ENCODE results near the gene ADAMTS18. TPM values are rescaled to one million over a fixed set of nuclear protein-coding genes. Genes with fewer than 3 reads are reported as not detected.

ADAMTS18 gene
- total and polyA plus RNA-seq, 9 of the 15 experiments (the other 6 are each of a cell fraction or from before 2014, with no cell fraction given): not detected

DNA sequence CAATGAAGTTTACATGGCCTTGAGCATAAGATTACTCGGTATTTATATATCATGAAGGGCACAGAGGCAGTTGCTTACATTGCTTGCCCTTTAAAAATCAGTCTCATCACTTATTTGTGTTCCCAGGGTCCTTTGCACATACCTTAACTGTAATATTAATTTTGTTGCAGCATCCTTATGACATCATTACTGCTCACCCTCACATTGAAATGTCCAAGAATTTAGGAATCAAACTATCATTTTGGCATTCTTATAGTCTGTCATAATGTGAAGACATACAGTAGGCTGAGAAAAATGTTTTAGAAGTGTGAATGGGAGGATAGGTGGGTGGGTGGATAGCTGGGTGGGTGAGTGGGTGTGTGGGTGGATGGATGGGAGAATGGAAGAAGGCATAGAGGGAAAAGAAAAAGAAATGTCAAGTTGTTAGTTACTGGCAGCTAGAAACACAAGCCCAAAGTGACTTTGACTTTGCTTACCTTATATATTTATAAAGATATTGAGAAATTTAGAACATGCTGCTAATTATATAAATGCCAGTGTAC, 17.8 kb downstream of the ADAMTS18 start:
- intact Hi-C loops (cut with micrococcal nuclease): loop anchor here (10.0 kb wide), 1 partner anchor 182 kb away; no protein-coding TSS in a partner anchor
- WGBS (ENCODE audit: insufficient coverage, low coverage, missing lambda C conversion rate): 0% methylated on average over 1 of the region's 1 CpG
- H3K36me3 ChIP-seq (ENCODE audit: control insufficient read depth, insufficient read depth, low read length): no peaks in the 10 kb centered on the region
- no peaks in the 10 kb centered on the region for H4K20me1 ChIP-seq (replicated peaks; ENCODE audit: control insufficient read depth, insufficient read depth, low read length)
- ChIA-PET CTCF (ENCODE audit: low intra/inter-chr PET ratio) (no interaction called here), POLR2A (no interaction called here)
- no peak overlapping the region for H3K27ac ChIP-seq (ENCODE audit: extremely low read depth, low read depth, low read length)
- BruUV-seq (replicated peaks): no TSS peak
- H3K27me3 ChIP-seq (ENCODE audit: control insufficient read depth in 2 of 2, insufficient read depth in 2 of 2, low read length in 2 of 2): no peaks in the 10 kb centered on the region
- H3K9ac ChIP-seq (ENCODE audit: insufficient read depth in 1 of 2, low read depth in 2 of 2, low read length in 2 of 2): no peak overlapping the region
- H3K4me3 ChIP-seq: no peak overlapping the region
- no peaks in the 10 kb centered on the region for H3K79me2 ChIP-seq (ENCODE audit: control insufficient read depth, insufficient read depth, low read length)
- no peaks in the 10 kb centered on the region for H3K9me3 ChIP-seq (replicated peaks; ENCODE audit: control insufficient read depth, insufficient read depth, low read depth, low read length)
- H2AFZ ChIP-seq (ENCODE audit: low read depth, low read length): no peak overlapping the region
- no peak for FAIRE-seq
- H3K4me1 ChIP-seq (replicated peaks in 1 of 2; ENCODE audit: control insufficient read depth in 2 of 2, insufficient read depth in 2 of 2, low read length in 2 of 2): no peaks in the 10 kb centered on the region
- H3K9me1 ChIP-seq (ENCODE audit: control insufficient read depth, insufficient read depth, low read length): no peaks in the 10 kb centered on the region
- no peak for DNase-seq (ENCODE audit: extremely low read depth in 1 of 4, low spot score in 3 of 4)
- in situ Hi-C loops (cut with MboI): no loop called here
- ATAC-seq: no peak
- TF ChIP-seq PHTF2 (CRISPR knock-in tag; IDR thresholded peaks at IDR 0.05) (no peak), TCF7L2 (IDR thresholded peaks at IDR 0.05; ENCODE audit: low read depth, low read length) (no peak), TAF7 (tag; IDR thresholded peaks at IDR 0.05) (no peak), ZNF561 (CRISPR knock-in tag; conservative IDR thresholded peaks at IDR 0.05) (no peak), SMARCE1 (IDR thresholded peaks at IDR 0.05) (no peak)
- TF ChIP-seq, protein P1, sequence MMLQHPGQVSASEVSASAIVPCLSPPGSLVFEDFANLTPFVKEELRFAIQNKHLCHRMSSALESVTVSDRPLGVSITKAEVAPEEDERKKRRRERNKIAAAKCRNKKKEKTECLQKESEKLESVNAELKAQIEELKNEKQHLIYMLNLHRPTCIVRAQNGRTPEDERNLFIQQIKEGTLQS (IDR thresholded peaks at IDR 0.05): no peak
- TF ChIP-seq, protein P1 (CRISPR knock-in tag; conservative IDR thresholded peaks at IDR 0.05): no peak
- TF ChIP-seq, protein P2, sequence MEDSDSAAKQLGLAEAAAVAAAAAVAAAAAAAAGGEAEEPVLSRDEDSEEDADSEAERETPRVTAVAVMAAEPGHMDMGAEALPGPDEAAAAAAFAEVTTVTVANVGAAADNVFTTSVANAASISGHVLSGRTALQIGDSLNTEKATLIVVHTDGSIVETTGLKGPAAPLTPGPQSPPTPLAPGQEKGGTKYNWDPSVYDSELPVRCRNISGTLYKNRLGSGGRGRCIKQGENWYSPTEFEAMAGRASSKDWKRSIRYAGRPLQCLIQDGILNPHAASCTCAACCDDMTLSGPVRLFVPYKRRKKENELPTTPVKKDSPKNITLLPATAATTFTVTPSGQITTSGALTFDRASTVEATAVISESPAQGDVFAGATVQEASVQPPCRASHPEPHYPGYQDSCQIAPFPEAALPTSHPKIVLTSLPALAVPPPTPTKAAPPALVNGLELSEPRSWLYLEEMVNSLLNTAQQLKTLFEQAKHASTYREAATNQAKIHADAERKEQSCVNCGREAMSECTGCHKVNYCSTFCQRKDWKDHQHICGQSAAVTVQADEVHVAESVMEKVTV (CRISPR knock-in tag; IDR thresholded peaks at IDR 0.05): no peak
- H3K4me2 ChIP-seq (ENCODE audit: insufficient read depth, low read length): no peak overlapping the region
